ENCODE data around the gene ZNF669. TPM values are rescaled to one million over a fixed set of nuclear protein-coding genes. Genes with fewer than 3 reads are reported as not detected.
"Not testable (repeated sequence)": the region's sequence is repeated elsewhere in the genome, so short reads cannot be mapped to it uniquely, and the experiment has no call there.

Gene ZNF669
- total RNA-seq, result 10 to 100 TPM; 12.8 to 14.1 TPM

DNA sequence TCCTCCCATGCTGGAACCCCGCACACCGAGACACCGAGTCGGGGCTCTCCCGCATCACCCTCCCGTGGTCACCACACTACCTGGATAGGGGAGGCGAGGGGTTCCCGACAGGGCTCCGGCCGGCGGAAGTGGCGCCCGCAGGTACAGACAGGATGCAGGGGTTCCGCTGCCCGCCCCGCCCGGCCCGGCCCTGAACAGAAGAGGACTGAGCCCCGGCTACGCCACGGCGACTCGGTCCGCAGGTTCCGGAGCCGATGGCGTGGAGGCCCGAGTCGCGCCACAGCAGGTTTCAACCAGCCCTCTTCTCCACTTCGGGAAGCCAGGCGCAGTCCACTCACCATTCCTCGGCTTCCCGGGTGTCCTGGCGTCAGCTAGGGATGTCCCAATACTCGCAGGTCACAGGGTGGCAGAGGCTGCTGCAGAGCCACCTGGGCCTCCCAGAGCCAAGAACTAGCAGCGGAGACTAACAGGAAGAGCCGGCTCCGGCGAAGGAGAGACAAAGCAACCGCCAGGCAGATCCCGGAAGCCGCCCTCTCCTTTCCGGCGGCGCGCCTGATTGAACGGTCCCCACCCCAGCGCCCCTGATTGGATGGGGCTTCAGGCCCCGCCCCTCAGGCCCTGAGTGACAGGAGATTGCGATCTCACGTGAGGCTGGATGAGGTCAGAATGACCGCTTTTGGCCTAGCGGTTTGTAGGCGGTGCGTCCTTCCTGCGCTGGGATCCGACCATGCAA lies at the start of gene ZNF669:
Gene ZNF669, minus strand, starts transcription at position 498 of the 733 bp plus-strand sequence. Its CDS starts 157 bp downstream, at position 341.
- peaks cover 23% of the 10 kb centered on the region for H3K9me3 Mint-ChIP-seq
- peak within 1 kb of the TSS; percentile 88 for H3K4me3 Mint-ChIP-seq
- POLR2A ChIA-PET, result interaction anchor here (0.5 to 1.5 kb wide), 3 partner anchors 106 to 864 kb away, joined by 3 read pairs; no protein-coding TSS in a partner anchor
- H3K36me3 Mint-ChIP-seq, result peaks cover 41% of the 10 kb centered on the region
- peak within 1 kb of the TSS; percentile 90 for H3K27ac Mint-ChIP-seq
- peaks cover 8% of the 10 kb centered on the region for H3K4me1 Mint-ChIP-seq
- DNase-seq (peak; percentile 92), ATAC-seq (ENCODE audit: low read depth) (peak; percentile 98)
- H3K27me3 Mint-ChIP-seq, result peaks cover 12% of the 10 kb centered on the region

DNA sequence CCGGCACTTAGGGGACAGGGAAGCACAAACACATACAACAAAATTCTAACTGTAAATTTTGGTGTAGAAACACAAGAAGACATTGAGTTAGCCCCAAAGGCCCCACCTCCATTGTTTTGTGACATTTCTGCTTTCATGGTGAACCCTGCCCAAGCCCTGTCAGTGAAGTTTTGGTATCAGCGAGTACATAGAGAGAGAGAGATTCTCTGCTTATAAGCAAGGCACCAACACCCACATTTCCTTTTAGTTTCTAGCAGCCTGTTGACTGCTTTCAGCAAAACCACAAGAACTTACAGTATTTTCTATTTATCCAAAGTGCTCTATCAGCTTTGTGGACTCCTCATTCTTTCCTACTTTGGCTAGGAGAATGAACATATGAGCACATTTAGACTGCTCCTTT lies 43.6 kb upstream of the ZNF669 start:
- ATAC-seq (ENCODE audit: low read depth), result no peak
- no peak for DNase-seq
- Mint-ChIP-seq H3K4me3 (no peak overlapping the region), H3K9me3 (peaks cover 40% of the 10 kb centered on the region), H3K27me3 (no peaks in the 10 kb centered on the region), H3K4me1 (no peaks in the 10 kb centered on the region), H3K36me3 (peaks cover 70% of the 10 kb centered on the region), H3K27ac (no peak overlapping the region)
- POLR2A ChIA-PET, result no interaction called here

- H3K27ac Mint-ChIP-seq; POLR2A ChIA-PET; DNase-seq; H3K27me3 Mint-ChIP-seq; H3K4me1 Mint-ChIP-seq; ATAC-seq (ENCODE audit: low read depth); H3K4me3 Mint-ChIP-seq: not testable (repeated sequence)
- peaks cover 40% of the 10 kb centered on the region for H3K9me3 Mint-ChIP-seq
- peaks cover 69% of the 10 kb centered on the region for H3K36me3 Mint-ChIP-seq
These were observed 43.0 kb upstream of the ZNF669 start for GRCh38 chr1:247147120-247147519.

- no peak overlapping the region for H3K4me3 Mint-ChIP-seq
- ATAC-seq (ENCODE audit: low read depth) (no peak), DNase-seq (no peak)
- H3K9me3 Mint-ChIP-seq, result peaks cover 40% of the 10 kb centered on the region
- POLR2A ChIA-PET, result interaction anchor here (0.7 kb wide), 1 partner anchor 66 kb away, joined by 3 read pairs; no protein-coding TSS in a partner anchor
- no peak overlapping the region for H3K27ac Mint-ChIP-seq
- H3K27me3 Mint-ChIP-seq, result no peaks in the 10 kb centered on the region
- H3K36me3 Mint-ChIP-seq, result peaks cover 69% of the 10 kb centered on the region
- no peaks in the 10 kb centered on the region for H3K4me1 Mint-ChIP-seq
These were observed 42.5 kb upstream of the ZNF669 start for GRCh38 chr1:247146671-247147070.

GRCh38 chr1:247145279-247145678 lies 41.1 kb upstream of the ZNF669 start:
- H3K36me3 Mint-ChIP-seq, result peaks cover 69% of the 10 kb centered on the region
- POLR2A ChIA-PET, result no interaction called here
- H3K4me1 Mint-ChIP-seq, result no peaks in the 10 kb centered on the region
- ATAC-seq (ENCODE audit: low read depth) (no peak), DNase-seq (no peak)
- no peak overlapping the region for H3K27ac Mint-ChIP-seq
- peaks cover 45% of the 10 kb centered on the region for H3K9me3 Mint-ChIP-seq
- no peaks in the 10 kb centered on the region for H3K27me3 Mint-ChIP-seq
- no peak overlapping the region for H3K4me3 Mint-ChIP-seq

GRCh38 chr1:247139557-247139956 lies 35.4 kb upstream of the ZNF669 start:
- peaks cover 56% of the 10 kb centered on the region for H3K9me3 Mint-ChIP-seq
- H3K4me3 Mint-ChIP-seq; H3K27ac Mint-ChIP-seq; H3K4me1 Mint-ChIP-seq; ATAC-seq (ENCODE audit: low read depth); POLR2A ChIA-PET; DNase-seq; H3K27me3 Mint-ChIP-seq: not testable (repeated sequence)
- peaks cover 57% of the 10 kb centered on the region for H3K36me3 Mint-ChIP-seq

DNA sequence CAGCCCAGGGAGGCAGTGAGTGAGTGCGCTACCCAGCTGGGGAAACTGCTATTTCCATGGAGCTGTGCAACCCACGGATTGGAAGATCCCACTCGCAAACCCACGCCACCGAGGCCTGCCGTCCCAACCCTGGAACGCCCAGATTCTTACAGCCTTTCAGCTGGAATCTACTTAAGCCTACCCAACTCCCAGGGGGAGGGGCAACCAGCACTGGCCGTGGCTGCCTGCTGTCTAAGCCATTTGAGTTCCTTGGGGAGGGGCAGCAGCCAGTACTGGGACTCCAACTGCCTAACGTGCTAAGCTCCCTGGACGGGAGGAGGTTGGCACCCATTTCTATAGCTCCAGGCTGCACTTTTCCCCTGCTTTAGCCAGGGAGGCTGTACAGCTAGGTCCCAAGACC lies 27.1 kb upstream of the ZNF669 start:
- H3K4me3 Mint-ChIP-seq, result no peak overlapping the region
- ATAC-seq (ENCODE audit: low read depth) (no peak), DNase-seq (no peak)
- POLR2A ChIA-PET, result no interaction called here
- peaks cover 6% of the 10 kb centered on the region for H3K4me1 Mint-ChIP-seq
- H3K27me3 Mint-ChIP-seq, result no peaks in the 10 kb centered on the region
- H3K36me3 Mint-ChIP-seq, result peaks cover 55% of the 10 kb centered on the region
- peaks cover 33% of the 10 kb centered on the region for H3K9me3 Mint-ChIP-seq
- H3K27ac Mint-ChIP-seq, result no peak overlapping the region

DNA sequence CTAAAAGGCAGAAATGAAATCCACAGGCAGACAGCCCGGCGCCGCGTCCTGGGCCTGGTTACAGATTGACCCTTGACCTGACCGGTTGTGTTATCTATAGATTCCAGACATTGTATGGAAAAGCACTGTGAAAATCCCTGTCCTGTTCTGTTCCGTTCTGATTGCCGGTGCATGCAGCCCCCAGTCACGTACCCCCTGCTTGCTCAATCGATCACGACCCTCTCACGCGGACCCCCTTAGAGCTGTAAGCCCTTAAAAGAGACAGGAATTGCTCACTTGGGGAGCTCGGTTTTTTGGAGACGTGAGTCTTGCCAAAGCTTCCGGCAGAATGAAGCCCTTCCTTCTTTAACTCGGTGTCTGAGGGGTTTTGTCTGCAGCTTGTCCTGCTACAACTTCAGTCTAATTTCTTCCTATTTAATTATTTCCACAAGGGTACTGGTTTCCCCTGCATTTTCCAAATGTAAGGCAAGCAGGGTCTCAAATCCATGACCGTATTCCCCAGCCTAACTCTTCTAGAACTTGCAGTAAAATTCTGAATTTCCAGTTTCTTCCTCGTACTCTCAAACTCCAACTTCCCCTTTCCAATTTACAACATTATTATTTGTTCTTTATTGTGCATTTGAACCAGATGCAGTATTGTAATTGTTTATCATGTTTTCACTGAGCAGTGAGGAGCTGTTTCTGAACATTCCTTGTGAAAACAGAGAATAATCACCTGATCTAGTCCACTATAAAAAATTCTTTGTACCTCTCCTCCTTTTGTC lies 23.5 kb upstream of the ZNF669 start:
- Mint-ChIP-seq H3K9me3 (peaks cover 16% of the 10 kb centered on the region), H3K27ac (peak overlapping the region; percentile 88), H3K4me3 (peak overlapping the region; percentile 96), H3K36me3 (peaks cover 34% of the 10 kb centered on the region)
- H3K27me3 Mint-ChIP-seq; ATAC-seq (ENCODE audit: low read depth); DNase-seq; H3K4me1 Mint-ChIP-seq: not testable (repeated sequence)
- POLR2A ChIA-PET, result interaction anchor here (1.3 kb wide), 1 partner anchor 41 kb away, joined by 6 read pairs; no protein-coding TSS in a partner anchor

DNA sequence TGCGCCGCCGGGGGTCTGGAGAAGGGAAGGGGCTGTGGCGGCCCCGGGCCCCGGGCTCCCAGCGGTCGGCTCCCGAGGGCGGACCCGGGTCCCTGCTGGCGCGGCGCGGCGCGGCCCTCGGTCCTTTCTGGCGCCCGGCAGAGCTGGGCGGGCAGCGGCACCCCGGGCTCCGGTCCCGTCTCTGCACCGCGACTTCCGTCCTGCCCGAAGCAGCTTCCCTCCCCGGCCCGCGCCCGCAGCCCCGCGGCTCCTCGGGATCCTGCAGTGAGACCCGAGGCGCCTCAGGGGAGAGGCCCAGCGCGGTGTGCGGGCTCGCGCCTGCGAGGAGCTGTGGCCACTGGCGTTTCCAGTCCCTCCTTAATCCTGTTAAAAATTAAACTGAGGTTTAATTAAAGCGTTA lies 22.4 kb upstream of the ZNF669 start:
- H3K27ac Mint-ChIP-seq, POLR2A ChIA-PET, H3K27me3 Mint-ChIP-seq, H3K4me3 Mint-ChIP-seq, H3K4me1 Mint-ChIP-seq, DNase-seq: not testable (repeated sequence)
- peak; percentile 78 for ATAC-seq (ENCODE audit: low read depth)
- peaks cover 13% of the 10 kb centered on the region for H3K9me3 Mint-ChIP-seq
- H3K36me3 Mint-ChIP-seq, result peaks cover 23% of the 10 kb centered on the region

DNA sequence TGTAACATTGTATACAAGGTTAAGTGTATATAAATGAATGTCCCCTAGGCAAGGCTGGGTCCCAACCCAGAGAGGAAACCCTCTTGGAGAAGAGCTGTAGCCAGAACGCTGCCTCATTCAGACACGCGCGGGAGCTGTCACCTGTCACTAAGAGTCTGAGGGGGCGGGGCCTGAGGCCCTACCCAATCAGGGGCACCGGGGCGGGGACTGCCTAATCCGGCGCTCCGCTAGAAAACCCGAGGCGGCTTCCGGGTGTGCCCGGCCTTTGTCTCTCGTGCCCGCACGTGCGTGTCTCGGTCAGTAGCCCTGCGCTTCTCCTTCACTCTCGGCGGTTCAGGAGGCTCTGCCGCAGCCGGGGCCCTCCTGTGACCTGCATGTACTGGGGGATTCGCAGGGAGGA lies 22.0 kb upstream of the ZNF669 start:
- POLR2A ChIA-PET, H3K4me1 Mint-ChIP-seq, DNase-seq, H3K27me3 Mint-ChIP-seq, H3K27ac Mint-ChIP-seq, H3K4me3 Mint-ChIP-seq: not testable (repeated sequence)
- ATAC-seq (ENCODE audit: low read depth), result peak; percentile 98
- H3K9me3 Mint-ChIP-seq, result peaks cover 13% of the 10 kb centered on the region
- peaks cover 20% of the 10 kb centered on the region for H3K36me3 Mint-ChIP-seq

- POLR2A ChIA-PET, result no interaction called here
- H3K27me3 Mint-ChIP-seq, result no peaks in the 10 kb centered on the region
- H3K4me1 Mint-ChIP-seq, result no peaks in the 10 kb centered on the region
- H3K36me3 Mint-ChIP-seq, result no peaks in the 10 kb centered on the region
- no peak overlapping the region for H3K27ac Mint-ChIP-seq
- no peak for ATAC-seq (ENCODE audit: low read depth)
- H3K9me3 Mint-ChIP-seq, result peaks cover 8% of the 10 kb centered on the region
- no peak for DNase-seq
- H3K4me3 Mint-ChIP-seq, result no peak overlapping the region
These were observed 17.2 kb upstream of the ZNF669 start for GRCh38 chr1:247121382-247121781.

DNA sequence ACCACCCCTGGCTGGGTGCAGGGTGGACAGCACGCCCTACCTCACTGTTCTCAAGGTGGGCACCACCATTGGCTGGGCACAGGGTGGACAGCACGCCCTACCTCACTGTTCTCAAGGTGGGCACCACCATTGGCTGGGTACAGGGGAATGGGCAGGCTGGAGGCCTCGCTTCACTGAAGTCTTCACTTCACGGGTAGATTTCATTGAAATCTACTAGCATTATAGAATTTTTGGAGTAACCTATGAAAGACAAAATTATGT lies 16.2 kb upstream of the ZNF669 start:
- not testable (repeated sequence) for ATAC-seq (ENCODE audit: low read depth); H3K27me3 Mint-ChIP-seq

DNA sequence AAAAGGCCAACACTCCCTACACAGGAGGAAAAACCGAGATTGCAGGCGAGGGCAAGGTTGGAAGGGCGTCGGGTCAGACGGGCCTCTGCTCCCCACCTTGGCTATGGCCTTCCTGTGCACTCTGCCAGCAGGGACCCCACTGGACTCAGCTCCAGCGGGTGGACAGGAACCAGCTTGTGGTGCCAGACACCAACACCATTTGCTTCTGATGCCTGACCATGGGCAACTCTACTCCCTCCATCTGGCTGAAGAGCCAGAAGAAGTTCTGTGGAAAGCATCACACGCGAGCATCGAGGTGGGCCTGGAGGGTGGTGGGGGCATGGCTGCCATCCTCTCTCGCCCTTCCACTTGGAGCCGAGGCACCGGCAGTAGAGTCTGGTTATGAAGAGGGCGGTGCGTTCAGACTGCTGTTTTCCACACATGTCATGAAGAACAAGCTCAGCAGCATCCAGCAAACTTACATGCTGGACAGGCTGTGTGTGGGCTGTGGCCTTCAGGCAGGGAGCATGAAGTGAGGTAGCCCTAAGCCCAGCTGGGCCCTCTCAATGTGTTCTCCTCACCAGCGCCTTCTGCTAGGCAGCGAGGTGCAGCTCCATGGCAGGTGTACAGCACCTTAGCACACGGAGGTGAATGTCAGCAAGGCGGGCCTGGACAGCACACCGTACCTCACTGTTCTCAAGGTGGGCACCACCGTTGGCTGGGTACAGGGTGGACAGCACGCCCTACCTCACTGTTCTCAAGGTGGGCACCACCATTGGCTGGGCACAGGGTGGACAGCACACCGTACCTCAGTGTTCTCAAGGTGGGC lies 15.6 kb upstream of the ZNF669 start:
- no peaks in the 10 kb centered on the region for H3K27me3 Mint-ChIP-seq
- no peak overlapping the region for H3K27ac Mint-ChIP-seq
- H3K4me3 Mint-ChIP-seq, result no peak overlapping the region
- POLR2A ChIA-PET, result no interaction called here
- ATAC-seq (ENCODE audit: low read depth) (peak; percentile 21), DNase-seq (no peak)
- no peaks in the 10 kb centered on the region for H3K36me3 Mint-ChIP-seq
- H3K9me3 Mint-ChIP-seq, result peaks cover 10% of the 10 kb centered on the region
- H3K4me1 Mint-ChIP-seq, result no peaks in the 10 kb centered on the region

More for the DNA sequence above, 16.2 kb upstream of the ZNF669 start:
- DNase-seq, POLR2A ChIA-PET, H3K36me3 Mint-ChIP-seq, H3K27ac Mint-ChIP-seq, H3K4me1 Mint-ChIP-seq, H3K9me3 Mint-ChIP-seq, H3K4me3 Mint-ChIP-seq: not testable (repeated sequence)
